ENCODE data around the gene METTL22.

METTL22 gene

GRCh38 chr16:8696880-8697279 lies 75.4 kb downstream of the METTL22 start:
- Histone ChIP-seq H3K4me1 (ENCODE audit: control insufficient read depth, insufficient read depth, low read length) (no peaks in the 10 kb centered on the region), H3K27me3 (ENCODE audit: control insufficient read depth in 1 of 2, insufficient read depth in 2 of 2, low read length in 2 of 2) (no peaks in the 10 kb centered on the region), H3K36me3 (ENCODE audit: control insufficient read depth in 2 of 2, insufficient read depth in 2 of 2, low read length in 2 of 2) (no peaks in the 10 kb centered on the region), H3K4me3 (ENCODE audit: low read length in 2 of 2) (no peak overlapping the region), H3K9ac (ENCODE audit: low read length in 2 of 2) (no peak overlapping the region), H3K27ac (ENCODE audit: low read length) (no peak overlapping the region), H3K9me3 (ENCODE audit: control insufficient read depth in 2 of 2, low read length in 2 of 2) (no peaks in the 10 kb centered on the region)

GRCh38 chr16:8697965-8698364 lies 76.5 kb downstream of the METTL22 start:
- Histone ChIP-seq H3K27me3 (ENCODE audit: control insufficient read depth in 1 of 2, insufficient read depth in 2 of 2, low read length in 2 of 2) (no peaks in the 10 kb centered on the region), H3K9me3 (ENCODE audit: control insufficient read depth in 2 of 2, low read length in 2 of 2) (no peaks in the 10 kb centered on the region), H3K9ac (ENCODE audit: low read length in 2 of 2) (no peak overlapping the region), H3K4me1 (ENCODE audit: control insufficient read depth, insufficient read depth, low read length) (no peaks in the 10 kb centered on the region), H3K4me3 (ENCODE audit: low read length in 2 of 2) (no peak overlapping the region), H3K36me3 (ENCODE audit: control insufficient read depth in 2 of 2, insufficient read depth in 2 of 2, low read length in 2 of 2) (no peaks in the 10 kb centered on the region), H3K27ac (ENCODE audit: low read length) (no peak overlapping the region)

Measured in stomach smooth muscle (tissue), 2 donors.